DND-41 (cell line): ENCODE data around the gene LGALSL.

Experiments
- ATAC-seq: fragments of 200-7000 bp; cut with Tn5 transposase; 3 replicates; pipeline ENCODE4 v1.9.1; 2021; ENCODE audit warnings: low read depth; ENCODE audit not compliant: insufficient read depth
- DNase-seq: peaks from one replicate; pipeline ENCODE4 v3.0.0-alpha.2; 2020
- H2AFZ ChIP-seq: 2 replicates; pipeline ENCODE4 v1.6.0; 2012; ENCODE audit warnings: low read depth, low read length
- H3K27ac ChIP-seq: 2 replicates; pipeline ENCODE4 v1.5.1; 2012; ENCODE audit warnings: low read length, inconsistent platforms
- H3K27me3 ChIP-seq: fragments of 200-600 bp; sonication (generic); 2 replicates; pipeline ENCODE4 v1.6.0; 2012; ENCODE audit warnings: low read length, mild to moderate bottlenecking, inconsistent platforms; ENCODE audit not compliant: insufficient read depth, poor library complexity
- H3K36me3 ChIP-seq: 2 replicates; pipeline ENCODE4 v1.5.1; 2012; ENCODE audit warnings: low read length, inconsistent platforms; ENCODE audit not compliant: insufficient read depth
- H3K4me1 ChIP-seq: 2 replicates; pipeline ENCODE4 v1.5.1; 2012; ENCODE audit warnings: mild to moderate bottlenecking, low read length; ENCODE audit not compliant: insufficient read depth
- H3K4me2 ChIP-seq: 2 replicates; pipeline ENCODE4 v1.6.0; 2012; ENCODE audit warnings: mild to moderate bottlenecking, moderate library complexity, low read length, inconsistent platforms; ENCODE audit not compliant: insufficient read depth
- H3K4me3 ChIP-seq, 2 experiments: fragments of 200-600 bp in 1 of 2; shearing (Covaris generic) in 1 of 2; 2 replicates each; pipeline ENCODE4 v1.5.1; 2012 to 2016; ENCODE audit warnings: inconsistent platforms in 2 of 2, low read length in 2 of 2, mild to moderate bottlenecking in 2 of 2, low read depth in 1 of 2, moderate library complexity in 1 of 2
- H3K79me2 ChIP-seq: 2 replicates; pipeline ENCODE4 v1.6.0; 2012; ENCODE audit warnings: low read length, inconsistent platforms; ENCODE audit not compliant: insufficient read depth
- H3K9ac ChIP-seq: 2 replicates; pipeline ENCODE4 v1.6.0; 2012; ENCODE audit warnings: low read depth, mild to moderate bottlenecking, inconsistent platforms, low read length, moderate library complexity
- H3K9me3 ChIP-seq: 2 replicates; pipeline ENCODE4 v1.5.1; 2012; ENCODE audit warnings: low read length, moderate library complexity, mild to moderate bottlenecking, inconsistent platforms; ENCODE audit not compliant: insufficient read depth, severe bottlenecking
- H4K20me1 ChIP-seq: 2 replicates; pipeline ENCODE4 v1.6.0; 2012; ENCODE audit warnings: low read length; ENCODE audit not compliant: insufficient read depth
- CTCF ChIP-seq: IDR thresholded peaks from 2 replicates; pipeline ENCODE4 v1.5.1; 2012; ENCODE audit warnings: borderline replicate concordance, low read length, moderate library complexity, mild to moderate bottlenecking; ENCODE audit not compliant: poor library complexity, severe bottlenecking; ENCODE audit errors: extremely low read depth
- EZH2 ChIP-seq: IDR thresholded peaks from 3 replicates; pipeline ENCODE4 v1.6.1; 2012; ENCODE audit warnings: borderline replicate concordance, low read depth, mild to moderate bottlenecking, moderate library complexity, low read length, inconsistent platforms; ENCODE audit not compliant: severe bottlenecking

Gene LGALSL

GRCh38 chr2:64424416-64424987 lies 29.5 kb upstream of the LGALSL start:
- TF ChIP-seq CTCF (no peak), EZH2 (no peak)
- Histone ChIP-seq H3K36me3 (no peaks in the 10 kb centered on the region), H3K27me3 (peaks cover 25% of the 10 kb centered on the region), H3K4me2 (no peak overlapping the region), H3K9me3 (no peaks in the 10 kb centered on the region), H3K79me2 (no peaks in the 10 kb centered on the region), H3K4me1 (no peaks in the 10 kb centered on the region), H4K20me1 (no peaks in the 10 kb centered on the region), H3K9ac (no peak overlapping the region), H3K27ac (no peak overlapping the region), H2AFZ (no peak overlapping the region), H3K4me3 (no peak overlapping the region)
- ATAC-seq (no peak), DNase-seq (no peak)

- no peaks in the 10 kb centered on the region for H3K9me3 ChIP-seq
- no peak overlapping the region for H3K27ac ChIP-seq
- no peak overlapping the region for H3K9ac ChIP-seq
- peaks cover 25% of the 10 kb centered on the region for H3K27me3 ChIP-seq
- no peak overlapping the region for H2AFZ ChIP-seq
- no peaks in the 10 kb centered on the region for H4K20me1 ChIP-seq
- no peaks in the 10 kb centered on the region for H3K4me1 ChIP-seq
- ATAC-seq = no peak
- TF ChIP-seq CTCF (no peak), EZH2 (no peak)
- no peaks in the 10 kb centered on the region for H3K36me3 ChIP-seq
- no peak for DNase-seq
- no peaks in the 10 kb centered on the region for H3K79me2 ChIP-seq
- no peak overlapping the region for H3K4me3 ChIP-seq
- H3K4me2 ChIP-seq = no peak overlapping the region
Observed at GRCh38 chr2:64426183-64426952, 27.6 kb upstream of the LGALSL start.

- Histone ChIP-seq H3K9ac (no peak overlapping the region), H3K27me3 (peaks cover 9% of the 10 kb centered on the region), H3K4me2 (no peak overlapping the region), H3K4me3 (no peak overlapping the region), H3K79me2 (no peaks in the 10 kb centered on the region), H2AFZ (no peak overlapping the region), H3K9me3 (no peaks in the 10 kb centered on the region), H3K36me3 (no peaks in the 10 kb centered on the region), H4K20me1 (no peaks in the 10 kb centered on the region), H3K4me1 (no peaks in the 10 kb centered on the region), H3K27ac (no peak overlapping the region)
- TF ChIP-seq EZH2 = no peak
- TF ChIP-seq CTCF = no peak
- DNase-seq (no peak), ATAC-seq (no peak)
Observed at GRCh38 chr2:64434039-64434657, 19.8 kb upstream of the LGALSL start.
